ENCODE results near the gene TMEM212. TPM values are rescaled to one million over a fixed set of nuclear protein-coding genes. Genes with fewer than 3 reads are reported as not detected.

The TMEM212 gene
- polyA plus RNA-seq, 1 donor (not counting 4 experiments of a cell fraction or from before 2014, with no cell fraction given), result not detected

DNA sequence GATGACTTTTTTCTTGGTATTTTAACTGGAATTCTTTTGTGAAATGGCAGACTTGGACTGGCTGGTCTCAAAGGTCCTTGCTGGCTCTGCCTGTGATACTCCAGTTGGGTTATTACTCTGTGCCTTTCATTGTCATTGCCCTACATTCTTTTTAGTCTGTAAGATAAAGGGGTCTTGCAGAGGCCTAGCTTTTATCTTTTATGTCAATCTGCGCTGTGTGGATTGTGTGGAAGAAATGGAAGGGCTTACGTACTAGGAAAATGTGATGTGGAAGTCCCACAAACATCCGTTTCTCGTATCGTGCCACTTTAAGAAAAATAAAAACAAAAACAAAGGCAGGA, 8.7 kb upstream of the TMEM212 start:
- no peak overlapping the region for H2AFZ ChIP-seq (ENCODE audit: control insufficient read depth, low read length)
- no peaks in the 10 kb centered on the region for H3K79me2 ChIP-seq (ENCODE audit: control insufficient read depth, insufficient read depth, low read length)
- dilution Hi-C loops (cut with MboI; ENCODE audit: extremely low pct_ligation_motif_present, low sequenced_read_pairs), result no loop called here
- no peak overlapping the region for H3K4me2 ChIP-seq (ENCODE audit: control insufficient read depth, extremely low read depth, insufficient read depth, low read depth, low read length)
- no peaks in the 10 kb centered on the region for H3K36me3 ChIP-seq (ENCODE audit: control insufficient read depth in 2 of 2, extremely low read depth in 1 of 2, insufficient read depth in 2 of 2, low read length in 2 of 2)
- H4K20me1 ChIP-seq (ENCODE audit: control insufficient read depth, extremely low read depth, insufficient read depth, low read length), result no peaks in the 10 kb centered on the region
- no peak overlapping the region for H3K4me3 ChIP-seq (ENCODE audit: control insufficient read depth in 2 of 3, extremely low read depth in 1 of 3, insufficient read depth in 2 of 3, low read depth in 1 of 3, low read length in 3 of 3)
- H3K9me3 ChIP-seq (ENCODE audit: control insufficient read depth, low read depth, low read length), result no peaks in the 10 kb centered on the region
- no peaks in the 10 kb centered on the region for H3K9me1 ChIP-seq (ENCODE audit: control insufficient read depth, extremely low read depth, insufficient read depth, low read length)
- no peak overlapping the region for H3K27ac ChIP-seq (ENCODE audit: control insufficient read depth, insufficient read depth, low read length)
- no peak overlapping the region for H3K9ac ChIP-seq (ENCODE audit: control insufficient read depth, extremely low read depth, insufficient read depth, low read length)
- DNase-seq (ENCODE audit: low read depth, low spot score), result no peak
- H3K4me1 ChIP-seq (ENCODE audit: control insufficient read depth, extremely low read depth, insufficient read depth, low read length), result no peaks in the 10 kb centered on the region
- no peak for FAIRE-seq
- H3K27me3 ChIP-seq (ENCODE audit: control insufficient read depth, extremely low read depth, insufficient read depth, low read length), result peaks cover 2% of the 10 kb centered on the region
- TF ChIP-seq EZH2 (IDR thresholded peaks at IDR 0.05; ENCODE audit: low read length), result no peak
- TF ChIP-seq, protein P1, sequence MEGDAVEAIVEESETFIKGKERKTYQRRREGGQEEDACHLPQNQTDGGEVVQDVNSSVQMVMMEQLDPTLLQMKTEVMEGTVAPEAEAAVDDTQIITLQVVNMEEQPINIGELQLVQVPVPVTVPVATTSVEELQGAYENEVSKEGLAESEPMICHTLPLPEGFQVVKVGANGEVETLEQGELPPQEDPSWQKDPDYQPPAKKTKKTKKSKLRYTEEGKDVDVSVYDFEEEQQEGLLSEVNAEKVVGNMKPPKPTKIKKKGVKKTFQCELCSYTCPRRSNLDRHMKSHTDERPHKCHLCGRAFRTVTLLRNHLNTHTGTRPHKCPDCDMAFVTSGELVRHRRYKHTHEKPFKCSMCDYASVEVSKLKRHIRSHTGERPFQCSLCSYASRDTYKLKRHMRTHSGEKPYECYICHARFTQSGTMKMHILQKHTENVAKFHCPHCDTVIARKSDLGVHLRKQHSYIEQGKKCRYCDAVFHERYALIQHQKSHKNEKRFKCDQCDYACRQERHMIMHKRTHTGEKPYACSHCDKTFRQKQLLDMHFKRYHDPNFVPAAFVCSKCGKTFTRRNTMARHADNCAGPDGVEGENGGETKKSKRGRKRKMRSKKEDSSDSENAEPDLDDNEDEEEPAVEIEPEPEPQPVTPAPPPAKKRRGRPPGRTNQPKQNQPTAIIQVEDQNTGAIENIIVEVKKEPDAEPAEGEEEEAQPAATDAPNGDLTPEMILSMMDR (optimal IDR thresholded peaks at IDR 0.05 in 1 of 3, IDR thresholded peaks at IDR 0.05 in 1 of 3, conservative IDR thresholded peaks at IDR 0.05 in 1 of 3; ENCODE audit: extremely low read depth in 1 of 3, insufficient read depth in 2 of 3, low read length in 3 of 3), result no peak

DNA sequence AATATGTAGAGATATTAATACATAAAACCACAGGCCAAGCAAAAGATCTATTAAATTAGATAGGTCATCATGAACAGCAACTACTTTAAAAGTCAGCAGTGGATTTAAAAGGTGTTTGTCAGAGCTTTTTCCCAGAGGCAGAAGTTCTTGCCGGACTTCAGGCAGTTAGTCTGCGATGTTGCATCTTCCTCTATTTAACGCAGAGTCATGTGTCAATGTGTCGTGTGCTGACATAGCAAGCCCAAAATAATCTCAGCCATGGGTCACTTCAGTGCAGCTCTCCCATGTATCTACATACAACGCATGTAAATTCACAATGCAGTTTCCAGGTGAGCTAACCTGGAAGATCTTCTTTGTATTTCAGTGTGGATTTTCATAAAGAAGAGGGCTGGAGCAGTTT, 8.0 kb upstream of the TMEM212 start:
- Histone ChIP-seq H3K4me3 (ENCODE audit: control insufficient read depth in 2 of 3, extremely low read depth in 1 of 3, insufficient read depth in 2 of 3, low read depth in 1 of 3, low read length in 3 of 3) (no peak overlapping the region), H4K20me1 (ENCODE audit: control insufficient read depth, extremely low read depth, insufficient read depth, low read length) (no peaks in the 10 kb centered on the region), H3K4me2 (ENCODE audit: control insufficient read depth, extremely low read depth, insufficient read depth, low read depth, low read length) (no peak overlapping the region), H3K27me3 (ENCODE audit: control insufficient read depth, extremely low read depth, insufficient read depth, low read length) (peaks cover 2% of the 10 kb centered on the region), H3K9me1 (ENCODE audit: control insufficient read depth, extremely low read depth, insufficient read depth, low read length) (no peaks in the 10 kb centered on the region), H3K4me1 (ENCODE audit: control insufficient read depth, extremely low read depth, insufficient read depth, low read length) (no peaks in the 10 kb centered on the region), H3K36me3 (ENCODE audit: control insufficient read depth in 2 of 2, extremely low read depth in 1 of 2, insufficient read depth in 2 of 2, low read length in 2 of 2) (no peaks in the 10 kb centered on the region), H3K9ac (ENCODE audit: control insufficient read depth, extremely low read depth, insufficient read depth, low read length) (no peak overlapping the region), H3K79me2 (ENCODE audit: control insufficient read depth, insufficient read depth, low read length) (no peaks in the 10 kb centered on the region), H3K9me3 (ENCODE audit: control insufficient read depth, low read depth, low read length) (no peaks in the 10 kb centered on the region), H3K27ac (ENCODE audit: control insufficient read depth, insufficient read depth, low read length) (no peak overlapping the region), H2AFZ (ENCODE audit: control insufficient read depth, low read length) (no peak overlapping the region)
- dilution Hi-C loops (cut with MboI; ENCODE audit: extremely low pct_ligation_motif_present, low sequenced_read_pairs), result no loop called here
- FAIRE-seq, result no peak
- TF ChIP-seq EZH2 (IDR thresholded peaks at IDR 0.05; ENCODE audit: low read length), result no peak
- TF ChIP-seq, protein P1 (optimal IDR thresholded peaks at IDR 0.05 in 1 of 3, IDR thresholded peaks at IDR 0.05 in 1 of 3, conservative IDR thresholded peaks at IDR 0.05 in 1 of 3; ENCODE audit: extremely low read depth in 1 of 3, insufficient read depth in 2 of 3, low read length in 3 of 3), result no peak
- DNase-seq (ENCODE audit: low read depth, low spot score), result no peak
